Measurements from ENCODE around the gene HAUS3. TPM values are rescaled to one million over a fixed set of nuclear protein-coding genes. Genes with fewer than 3 reads are reported as not detected.

The HAUS3 gene
- total and polyA plus RNA-seq, 4 donors, result 2.3 to 13.9 (median 5.3) TPM

- DNase-seq (ENCODE audit: low spot score), result no peak
- H3K9ac ChIP-seq (ENCODE audit: low read depth in 1 of 2, low read length in 2 of 2), result no peak overlapping the region
- no peaks in the 10 kb centered on the region for H3K27me3 ChIP-seq (ENCODE audit: control insufficient read depth in 4 of 4, insufficient read depth in 4 of 4, low read length in 3 of 4)
- no peaks in the 10 kb centered on the region for H3K9me3 ChIP-seq (ENCODE audit: control insufficient read depth in 4 of 4, low read length in 3 of 4)
- TF ChIP-seq JUND (IDR thresholded peaks at IDR 0.05), result no peak
- TF ChIP-seq EGR1 (IDR thresholded peaks at IDR 0.05; ENCODE audit: low read depth in 2 of 2), result no peak
- TF ChIP-seq REST (IDR thresholded peaks at IDR 0.05), result no peak
- no peak for TF ChIP-seq HNF4G (IDR thresholded peaks at IDR 0.05)
- no peak for TF ChIP-seq TAF1 (conservative IDR thresholded peaks at IDR 0.05)
- no peak for TF ChIP-seq FOXA2 (IDR thresholded peaks at IDR 0.05)
- no peak for TF ChIP-seq GABPA (IDR thresholded peaks at IDR 0.05 in 1 of 2, conservative IDR thresholded peaks at IDR 0.05 in 1 of 2)
- TF ChIP-seq YY1 (IDR thresholded peaks at IDR 0.05), result no peak
- TF ChIP-seq RXRA (IDR thresholded peaks at IDR 0.05), result no peak
- no peak for TF ChIP-seq RAD21 (IDR thresholded peaks at IDR 0.05)
- no peak for TF ChIP-seq NR2F2 (IDR thresholded peaks at IDR 0.05)
- no peak for TF ChIP-seq FOXA1 (IDR thresholded peaks at IDR 0.05)
- TF ChIP-seq MAX (IDR thresholded peaks at IDR 0.05), result no peak
- TF ChIP-seq ZBTB33 (IDR thresholded peaks at IDR 0.05), result no peak
- no peak for TF ChIP-seq CTCF (IDR thresholded peaks at IDR 0.05; ENCODE audit: low read depth, low read length, missing input control)
- TF ChIP-seq HNF4A (conservative IDR thresholded peaks at IDR 0.05), result no peak
- H3K27ac ChIP-seq (ENCODE audit: low read depth in 1 of 2, low read length in 2 of 2), result no peak overlapping the region
- 90% methylated on average over 32 of the region's 32 CpGs for WGBS
- H3K4me1 ChIP-seq (ENCODE audit: control insufficient read depth in 4 of 4, insufficient read depth in 4 of 4, low read length in 3 of 4), result peaks cover 3 to 18% (median 8%) of the 10 kb centered on the region in 4 donors
- peaks cover 7 to 47% (median 20%) of the 10 kb centered on the region in 4 donors for H3K36me3 ChIP-seq (ENCODE audit: control insufficient read depth in 4 of 4, insufficient read depth in 3 of 4, low read depth in 1 of 4, low read length in 3 of 4)
- H3K4me3 ChIP-seq (ENCODE audit: low read depth in 1 of 3, low read length in 3 of 3), result no peak overlapping the region
These were observed 11.5 kb upstream of the HAUS3 start for GRCh38 chr4:2253160-2254084.

Measured in liver (tissue), 9 donors.